HG03442 (cell line): ENCODE data around the gene CACNB4.
"Not testable (repeated sequence)": the region's sequence is repeated elsewhere in the genome, so short reads cannot be mapped to it uniquely, and the experiment has no call there.

Experiments
- ATAC-seq: cut with Tn5 transposase; IDR thresholded peaks from one replicate; pipeline ENCODE4 v1.9.1; 2021; ENCODE audit warnings: mild to moderate bottlenecking, moderate library complexity; ENCODE audit not compliant: unreplicated experiment

The CACNB4 gene

DNA sequence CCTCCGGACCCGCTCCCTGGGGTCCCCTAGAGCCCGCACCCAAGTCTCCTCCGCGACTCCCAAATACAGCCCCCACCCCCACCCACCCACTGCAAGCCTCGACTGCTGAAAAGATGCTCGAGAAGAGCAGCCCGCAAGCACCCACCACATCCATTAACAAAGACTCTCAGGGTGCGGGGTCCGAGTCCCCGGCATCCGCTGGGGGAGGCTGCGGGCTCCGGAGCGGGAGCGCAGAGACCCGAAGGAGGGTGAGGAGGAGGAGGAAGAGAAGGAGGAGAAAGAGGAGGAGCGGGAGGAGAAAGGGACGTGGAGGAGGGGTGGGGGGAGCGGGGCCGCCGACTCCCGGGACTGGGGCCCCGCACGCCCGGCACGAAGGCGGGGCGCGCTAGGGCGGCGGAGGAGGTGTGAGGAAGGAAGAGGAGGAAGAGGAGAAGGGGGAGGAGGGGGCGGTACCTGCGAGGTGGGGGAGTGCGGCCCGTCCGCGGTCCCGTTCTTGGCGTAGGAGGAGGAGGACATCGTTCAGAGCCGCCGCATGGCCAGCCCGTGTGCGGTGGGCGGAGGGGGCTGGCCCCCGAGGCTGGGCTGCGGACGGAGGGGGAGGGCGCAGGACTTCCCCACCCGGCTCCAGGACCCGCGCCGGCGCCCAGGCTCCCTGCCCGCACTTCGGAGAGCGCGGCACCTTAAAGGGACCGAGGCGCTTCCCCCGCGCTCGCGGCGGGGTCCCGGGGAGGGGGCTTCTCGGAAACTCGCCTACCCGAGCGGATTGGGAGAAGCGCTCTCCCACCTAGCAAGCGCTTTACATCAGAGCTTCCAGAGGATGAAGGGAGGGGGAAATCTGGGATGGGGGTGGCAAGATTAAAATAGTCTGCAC lies at the start of gene CACNB4:
Gene CACNB4, minus strand, starts transcription at position 549 of the 871 bp plus-strand sequence.
- ATAC-seq: no peak

DNA sequence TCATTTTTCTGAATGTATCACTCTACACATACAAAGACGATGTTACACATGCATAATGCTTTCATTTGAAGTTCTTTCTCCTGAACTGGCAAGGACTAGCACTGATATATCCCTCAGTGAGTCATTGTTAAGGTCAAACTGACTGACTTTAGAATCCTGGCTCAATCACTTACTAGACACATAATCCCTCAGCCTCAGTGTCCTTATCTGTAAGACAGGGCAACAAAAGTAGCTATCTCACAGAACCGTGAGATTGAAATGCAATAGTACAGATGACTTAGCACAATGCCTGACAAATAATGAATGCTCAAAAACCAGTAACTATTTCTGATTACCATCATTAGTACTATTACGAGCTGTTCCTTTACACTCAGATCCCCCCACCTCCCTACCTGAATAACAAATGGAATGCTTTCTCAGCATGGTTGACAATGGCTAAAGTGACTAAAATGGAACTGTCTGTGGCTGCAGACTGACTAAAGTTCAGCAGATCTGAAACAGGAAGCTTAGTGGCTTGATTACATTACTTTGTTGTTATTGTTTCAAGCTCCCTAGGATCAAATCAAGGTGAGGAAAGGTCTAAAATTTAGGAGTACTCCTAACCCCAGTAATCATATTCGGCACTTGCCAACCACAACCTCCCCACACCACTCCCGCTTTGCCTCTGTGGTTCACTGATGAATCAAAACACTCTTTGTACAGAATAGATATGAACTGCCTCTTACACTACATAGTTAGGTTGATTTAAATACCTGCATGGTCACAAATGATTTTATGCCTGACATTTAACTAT lies 35.8 kb upstream of the CACNB4 start:
- ATAC-seq: peak; percentile 83

DNA sequence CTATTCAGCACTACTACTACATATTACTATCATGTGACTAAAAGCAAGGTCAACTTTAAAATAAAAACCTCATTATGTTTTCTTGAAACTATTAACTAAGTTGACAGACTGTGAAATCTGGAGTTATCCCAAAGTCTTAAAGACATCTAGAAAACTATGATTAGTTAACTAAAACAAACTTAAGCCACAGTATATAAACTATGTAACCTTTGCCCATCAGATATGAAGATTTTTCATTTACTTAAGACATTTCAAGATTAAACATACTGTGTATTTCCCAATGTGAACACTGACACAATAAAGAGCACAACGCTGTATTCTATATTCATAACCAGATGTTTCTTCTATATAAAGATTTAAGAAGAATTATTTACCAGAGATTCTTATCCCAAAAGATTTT lies 33.5 kb upstream of the CACNB4 start:
- ATAC-seq: no peak

DNA sequence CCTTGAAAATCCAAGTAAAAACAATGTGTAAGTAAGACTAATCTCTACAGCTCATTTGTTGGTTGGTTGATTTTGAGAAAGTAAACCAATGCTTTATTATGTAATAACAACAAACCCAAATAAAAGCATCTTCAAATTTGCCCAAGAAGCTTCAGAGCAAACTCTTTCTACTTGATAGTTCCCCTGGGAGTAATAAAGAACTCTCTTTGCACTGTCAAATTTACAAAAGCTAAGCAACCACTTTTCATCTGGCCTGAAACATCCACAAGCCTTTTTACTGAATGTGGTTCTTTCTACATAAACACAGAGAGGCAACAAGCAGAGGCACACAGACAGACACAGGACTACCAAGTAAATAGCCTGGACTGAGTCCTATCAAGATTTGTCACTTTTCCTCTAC lies 28.8 kb upstream of the CACNB4 start:
- no peak for ATAC-seq

DNA sequence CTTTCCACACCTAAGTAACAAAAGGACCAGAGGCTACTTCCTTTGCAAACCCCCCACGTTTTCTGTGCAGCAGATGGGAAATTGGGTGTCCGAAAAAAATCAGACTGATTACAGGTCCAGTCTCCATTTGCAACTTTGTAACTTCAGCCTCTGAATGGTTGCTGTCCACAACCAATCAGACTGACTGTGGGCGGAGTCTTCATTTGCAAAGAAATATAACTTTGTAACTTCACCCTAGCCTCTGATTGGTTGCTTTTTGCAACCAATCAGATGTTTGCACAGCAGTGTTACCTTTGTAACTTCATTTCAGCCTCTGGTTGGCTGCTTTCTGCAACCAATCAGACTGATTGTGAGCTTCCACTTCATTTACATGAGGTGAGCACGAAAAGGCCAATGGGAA lies 27.8 kb upstream of the CACNB4 start:
- ATAC-seq: no peak

DNA sequence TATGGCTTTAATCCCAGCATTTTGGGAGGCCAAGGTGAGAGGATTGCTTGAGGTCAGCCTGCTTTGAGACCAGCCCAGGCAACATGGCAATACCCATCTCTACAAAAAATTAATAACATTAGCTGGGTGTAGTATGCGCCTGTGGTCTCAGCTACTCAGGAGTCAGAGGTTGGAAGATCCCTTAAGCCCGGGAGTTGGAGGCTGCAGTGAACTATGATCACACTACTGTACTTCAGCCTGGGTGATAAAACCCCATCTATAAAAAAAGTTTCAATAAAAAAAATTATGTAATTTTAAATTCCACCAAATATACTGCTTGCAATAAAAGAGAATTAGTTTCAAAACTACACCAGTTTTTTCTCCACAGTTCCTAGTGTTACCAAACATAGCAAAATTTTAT lies 23.3 kb upstream of the CACNB4 start:
- no peak for ATAC-seq

DNA sequence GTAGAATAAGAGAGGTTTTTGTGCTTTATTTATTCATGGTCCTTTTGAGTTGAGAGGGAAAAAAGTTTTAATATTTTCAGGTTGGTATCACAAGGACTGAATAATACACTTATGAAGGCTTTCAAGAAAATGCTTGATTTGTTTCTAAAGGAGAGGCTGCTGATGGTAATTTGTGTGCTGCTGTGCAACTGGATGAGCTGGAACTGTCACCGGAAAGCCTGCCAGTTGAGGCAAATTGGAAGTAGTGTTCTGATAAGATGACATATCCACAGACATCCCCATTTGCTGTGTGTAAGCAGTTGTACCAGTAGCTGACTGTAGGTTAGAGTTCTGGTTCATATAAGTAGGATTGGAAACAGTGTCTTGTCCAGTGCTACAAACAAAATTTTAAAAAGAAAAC lies 21.6 kb upstream of the CACNB4 start:
- no peak for ATAC-seq

DNA sequence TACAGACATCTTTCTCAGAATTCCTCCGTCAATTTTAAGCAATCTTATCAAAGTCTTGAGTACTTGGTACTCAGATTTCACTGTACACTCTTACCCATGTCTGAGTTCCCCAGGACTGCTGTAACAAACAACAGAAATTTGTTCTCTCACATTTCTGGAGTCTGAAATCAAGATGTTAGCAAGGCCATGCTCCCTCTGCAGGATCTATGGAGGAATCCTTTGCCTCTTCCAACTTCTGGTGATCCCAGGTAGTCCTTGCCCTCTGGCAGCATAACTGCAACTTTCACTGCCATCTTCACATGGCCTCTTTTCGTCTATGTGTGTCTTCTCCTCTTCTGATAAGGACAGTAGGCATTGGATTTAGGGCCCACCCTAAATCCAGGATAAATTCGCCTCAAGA lies 17.1 kb upstream of the CACNB4 start:
- no peak for ATAC-seq

DNA sequence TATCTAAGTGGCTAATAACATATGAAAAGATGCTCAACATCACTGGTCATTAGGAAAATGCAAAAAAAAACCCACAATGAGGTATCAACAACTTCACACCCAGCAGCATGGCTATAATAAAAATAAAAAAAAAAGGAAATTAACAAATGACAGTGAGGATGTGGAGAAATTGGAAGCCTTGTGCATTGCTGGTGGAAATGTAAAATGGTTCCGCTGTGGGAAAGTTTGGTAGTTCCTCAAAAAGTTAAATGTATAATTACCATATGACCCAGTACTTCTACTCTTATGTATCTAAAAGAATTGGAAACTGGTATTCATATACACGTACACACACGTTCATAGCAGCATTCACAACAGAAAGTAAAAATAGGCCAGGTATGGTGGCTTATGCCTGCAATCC lies 15.5 kb upstream of the CACNB4 start:
- no peak for ATAC-seq

DNA sequence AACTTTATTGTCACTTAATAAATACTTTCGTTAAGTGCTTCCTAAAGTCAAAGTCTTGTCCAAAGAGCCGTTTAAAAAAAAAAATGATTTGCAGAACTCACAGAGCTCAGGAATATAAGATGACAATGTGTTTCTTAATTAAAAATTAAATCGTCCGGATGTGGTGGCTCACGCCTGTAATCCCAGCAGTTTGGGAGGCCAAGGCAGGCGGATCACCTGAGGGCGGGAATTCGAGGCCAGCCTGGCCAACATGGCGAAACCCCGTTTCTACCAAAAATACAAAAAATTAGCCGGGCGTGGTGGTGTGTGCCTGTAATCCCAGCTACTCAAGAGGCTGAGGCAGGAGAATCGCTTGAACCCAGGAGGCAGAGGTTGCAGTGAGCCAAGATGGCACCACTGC lies 8.3 kb upstream of the CACNB4 start:
- ATAC-seq: not testable (repeated sequence)

DNA sequence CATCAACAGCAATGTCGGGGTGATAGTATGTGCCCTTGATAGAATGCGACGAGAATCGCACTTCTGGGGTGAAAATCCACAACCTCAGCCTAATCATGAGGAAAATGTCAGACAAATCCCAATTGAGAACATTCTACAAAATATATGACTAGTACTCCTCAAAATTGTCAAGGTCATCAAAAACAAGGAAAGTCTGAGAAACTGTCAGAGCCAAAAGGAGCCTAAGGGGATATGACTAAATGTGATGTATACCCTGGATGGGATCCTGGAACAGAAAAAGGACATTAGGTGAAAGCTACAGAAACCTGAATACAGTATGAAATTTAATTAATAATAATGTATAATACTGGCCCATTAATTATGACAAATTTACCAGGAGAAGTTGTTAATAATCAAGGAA lies 7.6 kb upstream of the CACNB4 start:
- ATAC-seq: no peak

DNA sequence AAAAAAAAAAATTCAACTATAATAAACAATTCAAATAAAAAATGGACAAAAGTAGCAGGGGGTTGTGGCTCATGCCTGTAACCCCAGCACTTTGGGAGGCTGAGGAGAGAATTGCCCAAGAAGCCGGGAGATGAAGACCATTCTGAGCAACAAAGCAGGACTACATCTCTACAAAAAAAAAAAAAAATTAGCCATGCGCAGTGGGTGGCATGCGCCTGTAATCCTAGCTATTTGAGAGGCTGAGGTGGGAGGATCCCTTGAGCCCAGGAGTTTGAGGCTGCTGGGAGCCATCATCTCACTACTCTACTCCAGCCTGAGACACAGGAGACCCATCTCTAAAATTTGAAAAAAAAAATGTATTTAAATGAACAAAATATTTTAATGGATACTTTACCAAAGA lies 4.4 kb upstream of the CACNB4 start:
- no peak for ATAC-seq

DNA sequence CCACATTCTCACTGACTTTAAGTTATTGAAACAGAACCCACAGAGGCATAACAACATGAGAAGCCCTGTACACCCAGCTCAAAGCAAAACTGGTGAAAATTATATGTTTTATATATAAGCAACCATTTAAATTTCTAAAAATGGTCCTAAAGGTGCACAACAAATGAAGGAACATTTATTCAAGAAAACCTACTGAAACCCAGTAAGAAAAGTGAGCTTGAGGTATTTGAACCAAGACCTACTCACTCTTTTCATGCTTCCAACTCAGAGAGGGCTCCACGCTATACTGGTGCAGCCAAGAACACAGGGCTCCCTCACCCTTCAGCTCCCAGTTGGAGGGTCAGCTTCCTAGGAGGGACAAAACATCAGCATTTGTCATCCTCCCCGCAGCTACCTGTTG lies 2.1 kb upstream of the CACNB4 start:
- no peak for ATAC-seq

DNA sequence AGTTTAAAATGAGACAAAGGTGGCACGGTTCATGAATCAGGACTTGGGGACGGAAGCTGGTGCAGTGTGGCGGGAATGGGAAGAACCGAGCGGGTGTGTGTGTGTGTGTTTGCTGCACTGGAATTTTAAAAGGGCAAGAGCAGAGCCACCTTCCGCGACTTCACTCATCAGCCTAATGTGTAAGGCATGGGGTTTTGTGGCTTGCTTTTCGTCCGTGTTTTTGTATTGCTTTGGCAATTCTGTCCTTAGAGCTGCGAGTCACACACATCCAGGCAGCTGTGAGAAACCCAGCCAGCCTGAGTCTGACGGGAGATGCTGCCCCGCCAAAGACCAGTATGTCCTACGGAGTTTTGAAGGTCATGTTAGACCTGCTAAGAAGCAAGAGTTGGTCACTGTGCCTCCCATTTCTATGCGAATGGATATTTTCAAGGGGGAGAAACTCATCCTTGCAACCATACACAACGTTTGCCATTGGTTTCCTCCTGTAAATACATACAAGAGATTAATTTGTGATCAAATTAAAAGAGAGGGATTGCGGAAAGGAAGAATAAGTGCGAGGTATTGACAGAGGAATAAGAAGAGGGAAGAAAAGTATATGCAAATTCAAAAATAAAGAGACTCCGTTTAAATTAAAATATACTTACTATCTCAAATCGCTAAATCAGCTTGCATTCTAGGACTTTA lies 665 bp upstream of the CACNB4 start:
- ATAC-seq: no peak

DNA sequence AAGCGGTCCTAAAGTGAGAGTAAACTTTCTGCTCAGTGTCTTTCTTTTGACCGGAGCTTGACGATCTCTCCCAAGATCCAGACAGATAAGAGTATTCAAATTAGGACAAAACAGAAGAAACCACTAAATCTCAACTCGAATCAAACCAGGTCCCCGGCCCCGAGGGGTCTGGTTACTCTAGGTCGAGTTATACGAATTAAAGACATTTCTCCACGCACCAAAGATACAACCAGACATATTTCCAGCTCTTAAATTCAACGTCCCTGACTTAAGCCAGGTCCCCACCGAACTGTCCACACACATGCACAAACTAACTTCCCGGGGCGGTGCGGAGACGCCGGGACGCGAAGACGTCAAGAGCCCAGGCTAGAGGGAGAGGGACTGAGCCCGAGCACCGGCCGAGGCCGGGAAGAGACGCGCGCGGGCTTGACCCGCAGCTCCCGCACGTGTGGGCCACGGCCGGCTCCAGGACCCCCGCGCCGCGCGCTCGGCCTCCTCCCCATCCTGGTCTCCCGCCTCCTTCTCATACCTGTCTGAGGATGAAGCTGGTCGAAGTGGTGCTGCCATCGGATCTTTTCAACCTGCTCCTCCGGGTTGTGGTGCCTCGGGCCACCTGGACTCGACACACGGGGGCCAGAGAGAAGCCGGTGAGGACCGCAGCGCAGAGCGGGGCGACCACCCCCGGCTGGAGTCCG lies 896 bp downstream of the CACNB4 start:
- ATAC-seq: no peak

DNA sequence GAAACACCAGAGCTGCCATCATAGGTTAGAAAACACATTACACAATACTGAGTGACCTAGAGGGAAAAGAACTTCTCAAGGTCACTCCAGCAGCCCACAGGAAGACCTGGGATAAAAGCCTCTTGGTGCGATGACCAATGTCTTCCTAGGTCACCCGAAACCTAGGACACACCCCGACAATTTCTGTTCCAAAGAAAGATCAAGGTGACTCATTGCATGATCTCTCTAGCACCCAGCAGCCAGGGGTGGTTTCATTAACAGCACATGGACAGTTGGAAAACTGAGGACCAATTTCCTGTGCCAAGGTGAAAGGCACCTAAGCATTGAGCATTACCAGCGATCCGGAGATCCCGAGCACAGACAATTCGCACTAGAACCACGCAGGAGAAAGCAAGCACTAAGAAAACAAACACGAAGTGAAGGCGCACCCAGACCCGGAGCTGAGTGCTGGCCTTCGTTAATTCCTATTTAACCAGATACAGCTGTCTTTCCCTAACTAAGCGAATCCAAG lies 1.5 kb downstream of the CACNB4 start:
- ATAC-seq: peak; percentile 42

DNA sequence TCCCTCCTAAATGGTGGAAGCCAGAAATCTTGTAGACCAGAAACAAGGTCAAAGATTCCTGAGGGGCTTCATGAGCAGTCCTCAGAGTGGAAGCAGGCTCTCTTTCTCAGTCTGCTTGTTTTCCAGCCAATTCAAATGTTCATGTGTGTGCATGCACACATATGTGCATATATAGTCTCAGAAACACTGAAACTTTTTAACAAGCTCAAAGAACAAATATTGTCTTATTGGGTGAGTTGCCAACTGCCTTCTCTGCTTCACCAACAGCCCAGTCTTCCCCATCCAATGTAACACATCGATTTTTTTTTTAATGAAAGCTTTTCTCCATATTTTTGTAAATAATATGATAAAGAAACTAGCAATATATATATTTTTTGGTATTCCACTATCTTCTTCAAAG lies 3.7 kb downstream of the CACNB4 start:
- no peak for ATAC-seq

DNA sequence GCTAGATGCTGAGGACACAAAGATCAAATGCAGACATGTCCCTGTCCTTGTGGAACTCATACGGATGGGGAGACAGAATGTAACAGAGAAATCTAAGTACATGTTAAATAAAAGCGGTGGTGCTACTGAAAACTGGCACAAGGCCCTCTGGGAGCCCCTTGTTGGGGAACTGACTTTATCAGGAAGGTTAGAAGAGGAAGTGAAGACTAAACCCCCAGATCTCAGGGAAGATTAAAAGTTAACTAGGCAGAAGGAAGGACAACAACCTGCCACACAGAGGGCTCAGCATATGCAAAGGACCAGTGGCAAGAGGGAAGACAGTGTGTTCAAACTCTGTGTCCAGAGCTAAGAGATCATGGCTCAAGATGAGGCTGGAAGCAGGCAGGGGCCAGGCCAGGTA lies 4.8 kb downstream of the CACNB4 start:
- ATAC-seq: no peak

DNA sequence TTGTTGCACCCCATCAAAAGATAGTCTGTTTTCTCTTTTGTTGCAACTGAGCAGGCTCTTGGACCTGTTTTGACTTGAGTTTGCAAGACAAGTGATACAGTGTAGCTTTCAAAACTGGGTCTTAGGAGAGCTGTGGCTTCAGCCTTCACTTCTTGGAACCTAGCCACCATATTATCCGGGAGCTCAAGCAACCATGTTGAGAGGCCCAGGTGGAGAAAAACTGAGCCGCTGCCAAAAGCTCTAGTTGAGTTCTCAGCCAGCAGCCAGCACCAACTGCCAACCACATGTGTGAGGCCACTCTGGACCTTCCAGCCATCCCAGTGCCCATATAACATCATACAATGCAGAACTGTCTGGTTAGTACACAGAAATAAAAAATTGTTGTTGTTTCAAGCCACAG lies 5.4 kb downstream of the CACNB4 start:
- no peak for ATAC-seq

DNA sequence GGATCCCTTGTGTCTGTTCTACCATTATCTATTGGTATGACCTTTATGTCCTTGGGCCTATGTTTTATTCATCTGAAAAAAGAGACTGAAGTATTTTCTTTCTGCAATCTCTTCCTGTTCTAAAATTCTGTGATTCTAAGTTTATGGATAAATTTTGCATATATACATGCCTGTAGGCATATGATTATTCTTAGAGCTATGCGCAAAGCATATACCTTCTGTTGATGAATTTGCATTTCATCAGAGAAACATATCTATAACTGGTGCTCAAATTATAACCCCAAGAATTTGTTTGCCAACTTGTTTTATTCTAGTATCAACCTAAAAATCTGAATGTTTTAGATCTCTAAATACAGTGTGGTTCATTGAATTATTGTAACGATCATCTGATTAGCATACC lies 6.7 kb downstream of the CACNB4 start:
- no peak for ATAC-seq

DNA sequence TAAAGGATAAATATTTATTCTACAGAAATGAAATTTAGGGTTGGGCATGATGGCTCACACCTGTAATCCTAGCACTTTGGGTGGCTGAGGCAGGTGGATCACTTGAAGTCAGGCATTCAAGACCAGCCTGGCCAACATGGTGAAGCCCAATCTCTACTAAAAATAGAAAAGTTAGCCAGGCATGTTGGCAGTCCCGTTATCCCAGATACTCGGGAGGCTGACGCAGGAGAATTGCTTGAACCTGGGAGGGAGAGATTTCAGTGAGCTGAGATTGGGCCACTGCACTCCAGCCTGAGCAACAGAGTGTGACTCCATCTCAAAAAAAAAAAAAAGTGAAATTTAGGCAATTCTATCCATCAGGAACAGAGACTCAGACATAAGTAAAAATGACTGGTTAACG lies 8.1 kb downstream of the CACNB4 start:
- ATAC-seq: not testable (repeated sequence)
